NCI-H69 (cell line): Measurements from ENCODE around the gene LIN9.
A peak's percentile ranks its signal among the peaks of the same experiment; 100 is the strongest.
"Not testable (repeated sequence)": the region's sequence is repeated elsewhere in the genome, so short reads cannot be mapped to it uniquely, and the experiment has no call there.

Source experiments
- DNase-seq: peaks from one replicate; lab custom pipeline; 2025; lab: John Stamatoyannopoulos, UW

LIN9 gene

GRCh38 chr1:226308723-226309397 lies at the start of gene LIN9:
LIN9 (minus strand) TSS chr1:226309164; CDS start chr1:226309139, 25 bp downstream.
- peak; percentile 98 for DNase-seq

- no peak for DNase-seq
These were observed 48.5 kb upstream of the LIN9 start for GRCh38 chr1:226357416-226357815.

- peak; percentile 77 for DNase-seq
These were observed 46.9 kb upstream of the LIN9 start for GRCh38 chr1:226355669-226356551.

- no peak for DNase-seq
These were observed 46.1 kb upstream of the LIN9 start for GRCh38 chr1:226355016-226355415.

- DNase-seq, result no peak
These were observed 44.9 kb upstream of the LIN9 start for GRCh38 chr1:226353698-226354525.

GRCh38 chr1:226351709-226352108 lies 42.7 kb upstream of the LIN9 start:
- peak; percentile 10 for DNase-seq

GRCh38 chr1:226350519-226350865 lies 41.5 kb upstream of the LIN9 start:
- peak; percentile 49 for DNase-seq

- DNase-seq, result peak; percentile 49
These were observed 41.0 kb upstream of the LIN9 start for GRCh38 chr1:226349801-226350518.

GRCh38 chr1:226349081-226349480 lies 40.1 kb upstream of the LIN9 start:
- DNase-seq, result peak; percentile 82

GRCh38 chr1:226344441-226345259 lies 35.7 kb upstream of the LIN9 start:
- DNase-seq, result no peak

- DNase-seq, result no peak
These were observed 33.7 kb upstream of the LIN9 start for GRCh38 chr1:226342656-226343055.

- DNase-seq, result not testable (repeated sequence)
These were observed 31.1 kb upstream of the LIN9 start for GRCh38 chr1:226340111-226340510.

GRCh38 chr1:226337276-226337875 lies 28.4 kb upstream of the LIN9 start:
- no peak for DNase-seq

GRCh38 chr1:226335661-226336060 lies 26.7 kb upstream of the LIN9 start:
- DNase-seq, result no peak

GRCh38 chr1:226332947-226333346 lies 24.0 kb upstream of the LIN9 start:
- DNase-seq, result peak; percentile 59

GRCh38 chr1:226329237-226329636 lies 20.3 kb upstream of the LIN9 start:
- DNase-seq, result no peak

- no peak for DNase-seq
These were observed 18.8 kb upstream of the LIN9 start for GRCh38 chr1:226327761-226328162.

- DNase-seq, result peak; percentile 75
These were observed 16.2 kb upstream of the LIN9 start for GRCh38 chr1:226325178-226325577.

- DNase-seq, result no peak
These were observed 15.5 kb upstream of the LIN9 start for GRCh38 chr1:226324479-226324878.

GRCh38 chr1:226322986-226323385 lies 14.0 kb upstream of the LIN9 start:
- DNase-seq, result no peak
